GM12892 (cell line): ENCODE results near the gene CTAGE9.

Source experiments
- DNase-seq: peaks from one replicate; pipeline ENCODE4 v3.0.0; 2011; ENCODE audit not compliant: insufficient read length
- FAIRE-seq: peaks from 2 replicates; lab custom pipeline; 2011; peaks lifted over from hg19 to GRCh38; lab: Jason Lieb, UNC
- POLR2A ChIP-seq: IDR thresholded peaks from 2 replicates; pipeline ENCODE4 v1.6.1; 2011; ENCODE audit warnings: low read depth, low read length, control low read depth
- POLR2AphosphoS5 ChIP-seq: IDR thresholded peaks from 2 replicates; pipeline ENCODE4 v1.6.1; 2011; ENCODE audit warnings: low read depth, low read length, control low read depth
- TAF1 ChIP-seq: IDR thresholded peaks from 2 replicates; pipeline ENCODE4 v1.6.1; 2011; ENCODE audit warnings: low read depth, mild to moderate bottlenecking, control low read depth, low read length, borderline replicate concordance

Gene CTAGE9

DNA sequence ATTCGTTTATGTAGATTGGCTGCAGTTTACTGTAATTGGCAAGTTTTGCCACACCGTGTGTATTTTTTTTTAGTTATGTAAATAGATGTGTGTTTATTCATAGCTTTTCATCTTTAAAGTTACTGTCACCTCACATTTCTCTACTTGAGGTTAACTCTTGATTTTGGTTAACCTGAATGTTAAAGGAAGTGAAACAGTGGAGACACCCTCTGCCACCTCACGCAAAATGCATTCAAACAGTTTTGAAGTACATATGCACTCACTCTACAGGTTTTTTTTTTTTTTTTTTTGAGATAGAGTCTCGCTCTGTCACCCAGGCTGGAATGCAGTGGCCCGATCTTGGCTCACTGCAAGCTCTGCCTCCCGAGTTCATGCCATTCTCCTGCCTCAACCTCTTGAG lies 27.3 kb downstream of the CTAGE9 start:
- FAIRE-seq (no peak), DNase-seq (no peak)
- no peak for TF ChIP-seq POLR2AphosphoS5
- TF ChIP-seq POLR2A, result no peak
- no peak for TF ChIP-seq TAF1

DNA sequence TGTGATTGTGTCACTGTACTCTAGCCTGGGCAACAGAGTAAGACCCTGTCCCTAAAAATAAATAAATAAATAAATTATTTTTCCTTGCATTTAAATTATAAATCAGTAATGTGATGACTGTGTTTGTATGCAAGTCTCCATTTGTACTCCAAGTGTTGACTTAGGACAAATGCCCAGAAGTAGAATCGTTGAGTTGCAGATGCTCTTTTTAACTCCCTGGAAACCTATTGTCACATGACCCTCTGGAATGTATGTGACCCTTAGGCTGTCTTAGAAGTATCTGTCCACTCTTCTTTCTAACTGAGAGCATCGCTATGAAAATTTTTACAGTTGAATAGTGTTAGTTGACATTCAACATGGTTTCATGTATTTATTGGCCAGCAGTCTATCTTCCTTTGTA lies 28.4 kb downstream of the CTAGE9 start:
- TF ChIP-seq POLR2A, result no peak
- DNase-seq (no peak), FAIRE-seq (no peak)

DNA sequence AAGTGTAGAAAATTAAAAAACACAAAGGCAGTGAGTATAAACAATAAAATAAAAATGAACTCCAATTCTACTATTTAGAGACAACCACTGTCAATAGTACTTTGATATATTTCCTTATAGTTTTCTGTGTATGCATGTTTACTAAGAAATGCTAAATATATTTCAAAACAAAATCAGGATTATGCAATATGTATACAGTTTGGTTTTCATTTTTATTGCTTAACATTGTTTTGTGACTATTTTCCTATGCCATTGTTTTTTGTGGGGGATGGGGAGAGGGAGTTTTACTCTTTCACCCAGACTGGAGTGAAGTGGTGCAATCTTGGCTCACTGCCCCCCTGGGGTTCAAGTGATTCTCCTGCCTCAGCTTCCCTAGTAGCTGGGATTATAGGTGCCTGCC lies 29.2 kb downstream of the CTAGE9 start:
- no peak for FAIRE-seq
- TF ChIP-seq POLR2AphosphoS5, result no peak
- no peak for TF ChIP-seq POLR2A
- no peak for TF ChIP-seq TAF1

GRCh38 chr6:131680868-131681267 lies 29.9 kb downstream of the CTAGE9 start:
- TF ChIP-seq TAF1 (no peak), POLR2A (no peak), POLR2AphosphoS5 (no peak)
- DNase-seq (no peak), FAIRE-seq (no peak)

More for the DNA sequence above, 29.2 kb downstream of the CTAGE9 start:
- DNase-seq, result no peak

- TF ChIP-seq POLR2A (no peak), TAF1 (no peak), POLR2AphosphoS5 (no peak)
- FAIRE-seq (no peak), DNase-seq (no peak)
Measured at GRCh38 chr6:131678442-131678841, 32.4 kb downstream of the CTAGE9 start.

GRCh38 chr6:131673184-131673583 lies 37.6 kb downstream of the CTAGE9 start:
- no peak for FAIRE-seq
- no peak for DNase-seq
- TF ChIP-seq POLR2A (no peak), POLR2AphosphoS5 (no peak), TAF1 (no peak)

DNA sequence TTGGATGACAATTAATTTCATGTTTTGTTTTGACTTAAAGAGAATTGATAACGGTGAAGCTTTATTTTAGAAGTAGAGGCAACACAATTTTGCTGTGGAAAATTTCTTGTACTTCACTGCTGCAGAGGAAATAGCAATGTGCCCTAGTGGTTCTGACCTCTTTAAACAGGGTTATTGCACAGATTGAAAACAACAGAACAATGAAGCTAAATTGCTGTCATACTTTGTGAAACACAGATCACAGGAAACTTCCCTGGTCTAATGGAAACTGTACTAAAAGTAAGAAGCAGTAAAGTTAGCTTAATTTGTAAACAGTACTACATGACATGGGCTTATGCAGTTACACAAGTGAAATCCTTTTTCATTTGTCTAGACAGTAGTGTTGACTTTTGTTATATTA lies 40.9 kb downstream of the CTAGE9 start:
- TF ChIP-seq TAF1 (no peak), POLR2A (no peak), POLR2AphosphoS5 (no peak)
- DNase-seq, result no peak
- FAIRE-seq, result peak; percentile 76

- TF ChIP-seq TAF1 (no peak), POLR2AphosphoS5 (no peak), POLR2A (no peak)
- DNase-seq (no peak), FAIRE-seq (no peak)
Measured at GRCh38 chr6:131663578-131664165, 47.1 kb downstream of the CTAGE9 start.

DNA sequence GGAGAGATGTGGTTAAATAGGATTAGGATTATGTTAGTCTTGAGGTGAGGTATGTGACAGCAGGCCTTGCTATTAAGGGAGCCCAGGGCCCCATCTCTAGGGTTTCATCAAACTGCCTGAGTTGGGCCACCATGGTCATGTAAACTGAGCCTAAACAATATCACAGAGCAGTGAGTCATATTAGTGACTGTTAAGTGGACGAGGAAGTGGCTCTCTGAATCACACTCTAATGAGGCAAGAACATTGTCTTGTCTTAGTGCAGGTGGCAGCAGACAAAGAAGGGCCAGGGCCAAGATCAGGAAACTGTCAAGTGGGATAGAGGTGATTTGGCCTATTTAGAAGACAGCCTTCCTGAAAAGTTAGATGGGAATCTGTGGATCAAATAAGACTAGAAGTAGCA lies 50.6 kb downstream of the CTAGE9 start:
- TF ChIP-seq TAF1 (no peak), POLR2A (no peak), POLR2AphosphoS5 (no peak)
- no peak for DNase-seq
- no peak for FAIRE-seq
